ENCODE results near the gene RIC8B.

The RIC8B gene

GRCh38 chr12:106861984-106862916, 87.8 kb downstream of the RIC8B start:
- TF ChIP-seq FOXP2 (optimal IDR thresholded peaks at IDR 0.05; ENCODE audit: borderline replicate concordance, extremely low read depth, extremely low read length, insufficient read depth) (no peak), POLR2AphosphoS5 (IDR thresholded peaks at IDR 0.05; ENCODE audit: low read depth, low read length) (no peak), SIN3A (IDR thresholded peaks at IDR 0.05; ENCODE audit: borderline replicate concordance, insufficient read depth, low read length) (no peak), TAF1 (IDR thresholded peaks at IDR 0.05; ENCODE audit: borderline replicate concordance, insufficient read depth, low read length) (no peak), REST (IDR thresholded peaks at IDR 0.05; ENCODE audit: insufficient read depth in 1 of 2, low read depth in 2 of 2, low read length in 2 of 2) (no peak)

GRCh38 chr12:106863189-106863588, 88.7 kb downstream of the RIC8B start:
- no peak for TF ChIP-seq POLR2AphosphoS5 (IDR thresholded peaks at IDR 0.05; ENCODE audit: low read depth, low read length)
- no peak for TF ChIP-seq SIN3A (IDR thresholded peaks at IDR 0.05; ENCODE audit: borderline replicate concordance, insufficient read depth, low read length)
- TF ChIP-seq REST (IDR thresholded peaks at IDR 0.05; ENCODE audit: insufficient read depth in 1 of 2, low read depth in 2 of 2, low read length in 2 of 2): no peak
- no peak for TF ChIP-seq TAF1 (IDR thresholded peaks at IDR 0.05; ENCODE audit: borderline replicate concordance, insufficient read depth, low read length)
- TF ChIP-seq FOXP2 (optimal IDR thresholded peaks at IDR 0.05; ENCODE audit: borderline replicate concordance, extremely low read depth, extremely low read length, insufficient read depth): no peak

GRCh38 chr12:106865683-106866082, 91.2 kb downstream of the RIC8B start:
- no peak for TF ChIP-seq FOXP2 (optimal IDR thresholded peaks at IDR 0.05; ENCODE audit: borderline replicate concordance, extremely low read depth, extremely low read length, insufficient read depth)
- TF ChIP-seq POLR2AphosphoS5 (IDR thresholded peaks at IDR 0.05; ENCODE audit: low read depth, low read length): no peak
- no peak for TF ChIP-seq SIN3A (IDR thresholded peaks at IDR 0.05; ENCODE audit: borderline replicate concordance, insufficient read depth, low read length)
- TF ChIP-seq REST (IDR thresholded peaks at IDR 0.05; ENCODE audit: insufficient read depth in 1 of 2, low read depth in 2 of 2, low read length in 2 of 2): no peak
- TF ChIP-seq TAF1 (IDR thresholded peaks at IDR 0.05; ENCODE audit: borderline replicate concordance, insufficient read depth, low read length): no peak

- TF ChIP-seq SIN3A (IDR thresholded peaks at IDR 0.05; ENCODE audit: borderline replicate concordance, insufficient read depth, low read length): no peak
- no peak for TF ChIP-seq REST (IDR thresholded peaks at IDR 0.05; ENCODE audit: insufficient read depth in 1 of 2, low read depth in 2 of 2, low read length in 2 of 2)
- TF ChIP-seq TAF1 (IDR thresholded peaks at IDR 0.05; ENCODE audit: borderline replicate concordance, insufficient read depth, low read length): no peak
- no peak for TF ChIP-seq POLR2AphosphoS5 (IDR thresholded peaks at IDR 0.05; ENCODE audit: low read depth, low read length)
- no peak for TF ChIP-seq FOXP2 (optimal IDR thresholded peaks at IDR 0.05; ENCODE audit: borderline replicate concordance, extremely low read depth, extremely low read length, insufficient read depth)
Observed at GRCh38 chr12:106866426-106867080, 92.1 kb downstream of the RIC8B start.
